ENCODE measurements around the gene XYLT2. TPM values are rescaled to one million over a fixed set of nuclear protein-coding genes. Genes with fewer than 3 reads are reported as not detected.

XYLT2 gene
- total RNA-seq, 2 experiments from 2014 or later: 24.4 to 25.3 TPM

DNA sequence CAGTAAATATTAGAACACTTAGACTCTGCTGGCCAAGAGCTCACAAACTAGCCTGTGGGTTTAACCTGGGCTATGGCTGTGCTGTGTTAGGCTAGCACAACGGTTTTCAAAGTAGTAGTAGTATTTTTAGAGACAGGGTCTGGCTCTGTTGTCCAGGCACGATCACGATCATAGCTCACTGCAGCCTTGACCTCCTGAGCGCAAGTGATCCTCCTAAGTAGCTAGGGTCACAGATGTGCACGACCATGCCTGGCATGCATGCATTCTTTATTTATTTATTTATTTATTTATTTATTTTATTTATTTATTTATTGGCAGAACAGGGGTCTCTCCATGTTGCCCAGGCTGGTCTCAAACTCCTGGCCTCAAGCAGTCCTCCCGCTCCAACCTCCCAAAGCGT is 16.7 kb downstream of the XYLT2 start:
- POLR2A ChIA-PET: interaction anchor here (0.7 to 8.1 kb wide), 10 partner anchors 8 to 51 kb away, joined by 3 to 69 read pairs (median 4); partner anchors contain the start of genes EME1, MRPL27 and XYLT2
- Mint-ChIP-seq H3K4me1 (ENCODE audit: low read depth) (peaks cover 16% of the 10 kb centered on the region), H3K36me3 (ENCODE audit: low read depth) (peaks cover 2% of the 10 kb centered on the region), H3K27me3 (no peaks in the 10 kb centered on the region), H3K9me3 (no peaks in the 10 kb centered on the region), H3K27ac (no peak overlapping the region), H3K4me3 (no peak overlapping the region)
- intact Hi-C loops (cut with micrococcal nuclease): no loop called here
- CTCF ChIA-PET: interaction anchor here (0.6 to 6.6 kb wide), 34 partner anchors 10 to 201 kb away, joined by 3 to 74 read pairs (median 5); partner anchors contain the start of genes CHAD, COL1A1, EME1 and LRRC59
- no peak for DNase-seq
- ATAC-seq: no peak
- TF ChIP-seq, protein P1, sequence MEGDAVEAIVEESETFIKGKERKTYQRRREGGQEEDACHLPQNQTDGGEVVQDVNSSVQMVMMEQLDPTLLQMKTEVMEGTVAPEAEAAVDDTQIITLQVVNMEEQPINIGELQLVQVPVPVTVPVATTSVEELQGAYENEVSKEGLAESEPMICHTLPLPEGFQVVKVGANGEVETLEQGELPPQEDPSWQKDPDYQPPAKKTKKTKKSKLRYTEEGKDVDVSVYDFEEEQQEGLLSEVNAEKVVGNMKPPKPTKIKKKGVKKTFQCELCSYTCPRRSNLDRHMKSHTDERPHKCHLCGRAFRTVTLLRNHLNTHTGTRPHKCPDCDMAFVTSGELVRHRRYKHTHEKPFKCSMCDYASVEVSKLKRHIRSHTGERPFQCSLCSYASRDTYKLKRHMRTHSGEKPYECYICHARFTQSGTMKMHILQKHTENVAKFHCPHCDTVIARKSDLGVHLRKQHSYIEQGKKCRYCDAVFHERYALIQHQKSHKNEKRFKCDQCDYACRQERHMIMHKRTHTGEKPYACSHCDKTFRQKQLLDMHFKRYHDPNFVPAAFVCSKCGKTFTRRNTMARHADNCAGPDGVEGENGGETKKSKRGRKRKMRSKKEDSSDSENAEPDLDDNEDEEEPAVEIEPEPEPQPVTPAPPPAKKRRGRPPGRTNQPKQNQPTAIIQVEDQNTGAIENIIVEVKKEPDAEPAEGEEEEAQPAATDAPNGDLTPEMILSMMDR (IDR thresholded peaks at IDR 0.05): no peak

DNA sequence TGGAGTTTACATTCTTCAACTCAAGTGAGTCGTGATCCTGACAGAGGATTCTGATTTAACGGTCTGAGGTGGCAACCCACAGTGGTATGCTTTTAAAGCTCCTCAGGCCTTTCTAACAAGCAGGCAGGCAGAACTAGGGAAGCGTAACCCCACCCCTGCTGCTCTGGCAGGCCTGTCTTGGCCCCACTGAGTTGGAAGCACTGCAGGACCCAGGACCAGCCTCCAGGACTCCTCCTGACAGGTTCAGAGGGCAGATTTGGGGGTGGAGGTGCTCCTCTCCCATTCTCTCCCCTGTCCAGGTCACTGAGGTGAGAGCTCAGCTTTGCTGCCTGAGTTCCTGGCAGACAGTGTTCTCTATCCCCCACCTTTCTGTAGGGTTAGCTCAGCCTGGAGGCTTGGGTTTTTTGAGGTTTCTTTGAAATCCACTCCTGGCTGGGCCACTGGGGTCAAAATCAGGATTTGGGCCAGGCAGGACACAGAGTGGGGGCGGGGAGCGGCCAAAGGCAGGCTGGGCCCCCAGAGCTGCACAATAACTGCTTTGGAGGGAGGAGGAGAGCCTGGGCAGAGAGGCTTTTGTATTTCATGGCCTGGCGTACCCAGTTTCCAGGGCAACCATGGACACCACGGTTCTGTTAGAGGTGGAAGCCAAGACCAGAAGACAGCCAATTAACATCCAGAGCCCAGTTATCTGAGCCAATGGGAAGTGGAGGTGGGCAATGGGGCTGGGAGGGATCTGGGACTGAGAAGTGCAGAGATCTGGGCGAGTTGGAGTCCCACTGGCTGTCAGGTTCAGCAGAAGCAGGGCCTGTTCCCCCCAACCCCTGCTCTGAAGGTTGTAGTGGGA is 17.5 kb downstream of the XYLT2 start:
- Mint-ChIP-seq H3K4me3 (no peak overlapping the region), H3K27ac (no peak overlapping the region), H3K27me3 (no peaks in the 10 kb centered on the region), H3K9me3 (no peaks in the 10 kb centered on the region), H3K4me1 (ENCODE audit: low read depth) (peaks cover 16% of the 10 kb centered on the region), H3K36me3 (ENCODE audit: low read depth) (peaks cover 9% of the 10 kb centered on the region)
- POLR2A ChIA-PET: interaction anchor here (0.7 to 8.1 kb wide), 8 partner anchors 9 to 101 kb away, joined by 3 to 69 read pairs (median 3); partner anchors contain the start of genes EME1, MRPL27 and XYLT2
- no peak for ATAC-seq
- DNase-seq: no peak
- intact Hi-C loops (cut with micrococcal nuclease): no loop called here
- CTCF ChIA-PET: interaction anchor here (0.7 to 6.6 kb wide), 10 partner anchors 9 to 163 kb away, joined by 3 to 74 read pairs (median 13); partner anchors contain the start of genes EME1, LRRC59, MRPL27 and XYLT2
- TF ChIP-seq, protein P1 (IDR thresholded peaks at IDR 0.05): no peak

DNA sequence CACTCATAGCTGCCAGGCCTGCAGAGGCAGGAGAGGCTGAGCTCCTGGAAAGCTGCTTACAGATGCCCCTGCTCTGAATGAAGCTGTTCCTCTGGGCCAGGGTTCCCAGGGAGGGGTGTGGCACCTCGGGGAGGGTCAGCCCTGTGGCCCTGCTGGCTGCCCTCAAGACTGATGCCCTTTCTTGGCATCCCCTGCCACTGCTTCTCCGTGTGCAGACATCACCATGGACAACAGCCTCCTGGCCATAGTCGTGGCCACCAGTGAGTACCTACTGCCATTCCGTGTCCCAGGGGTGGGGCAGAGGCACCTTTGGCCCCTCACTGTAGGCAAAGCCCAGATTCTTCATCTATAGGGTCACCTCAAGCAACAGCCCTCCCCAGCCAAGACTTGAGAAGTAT is 18.1 kb downstream of the XYLT2 start:
- H3K36me3 Mint-ChIP-seq (ENCODE audit: low read depth): peaks cover 13% of the 10 kb centered on the region
- no peak overlapping the region for H3K27ac Mint-ChIP-seq
- DNase-seq: no peak
- intact Hi-C loops (cut with micrococcal nuclease): no loop called here
- TF ChIP-seq, protein P1 (IDR thresholded peaks at IDR 0.05): no peak
- ChIA-PET POLR2A (interaction anchor here (1.0 to 8.1 kb wide), 4 partner anchors 9 to 101 kb away, joined by 3 to 69 read pairs (median 26); partner anchors contain the start of genes EME1, MRPL27 and XYLT2), CTCF (interaction anchor here (1.4 to 6.6 kb wide), 3 partner anchors 34 to 115 kb away, joined by 3 to 74 read pairs (median 5); partner anchors contain the start of genes LRRC59 and RSAD1)
- no peaks in the 10 kb centered on the region for H3K27me3 Mint-ChIP-seq
- no peak for ATAC-seq
- H3K4me1 Mint-ChIP-seq (ENCODE audit: low read depth): peaks cover 16% of the 10 kb centered on the region
- H3K4me3 Mint-ChIP-seq: no peak overlapping the region
- no peaks in the 10 kb centered on the region for H3K9me3 Mint-ChIP-seq

DNA sequence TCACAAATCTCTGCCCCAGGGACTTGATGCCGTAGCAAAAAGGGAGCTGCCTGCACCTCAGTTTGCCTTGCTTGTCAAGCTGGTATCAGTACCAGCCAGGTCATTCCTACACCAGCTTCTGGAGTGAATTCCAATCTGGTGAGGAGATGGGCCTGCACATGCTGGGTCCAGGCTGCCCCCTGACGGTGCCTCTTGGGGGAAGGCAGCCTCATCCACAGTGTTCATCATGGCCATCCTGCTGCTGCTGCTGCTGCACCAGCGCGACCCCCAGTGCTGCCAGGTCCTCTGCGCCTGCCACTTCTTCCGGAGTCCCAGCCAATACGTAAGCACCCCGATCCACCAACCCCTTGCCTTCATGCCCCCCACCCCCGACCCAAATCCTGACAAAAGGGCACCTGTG is 18.8 kb downstream of the XYLT2 start:
- intact Hi-C loops (cut with micrococcal nuclease): no loop called here
- ChIA-PET POLR2A (interaction anchor here (0.5 to 8.1 kb wide), 5 partner anchors 8 to 32 kb away, joined by 3 to 69 read pairs (median 7); partner anchors contain the start of genes EME1, LRRC59, MRPL27 and XYLT2), CTCF (interaction anchor here (1.4 to 5.4 kb wide), 3 partner anchors 33 to 114 kb away, joined by 3 to 38 read pairs (median 5); partner anchors contain the start of genes LRRC59 and RSAD1)
- ATAC-seq (no peak), DNase-seq (no peak)
- Mint-ChIP-seq H3K36me3 (ENCODE audit: low read depth) (peaks cover 13% of the 10 kb centered on the region), H3K27me3 (no peaks in the 10 kb centered on the region), H3K27ac (no peak overlapping the region), H3K4me1 (ENCODE audit: low read depth) (peaks cover 13% of the 10 kb centered on the region), H3K4me3 (no peak overlapping the region), H3K9me3 (no peaks in the 10 kb centered on the region)
- TF ChIP-seq, protein P1 (IDR thresholded peaks at IDR 0.05): no peak

Measured in activated CD8-positive, alpha-beta T cell treated with anti-CD3 and anti-CD28 coated beads for 36 hours (primary cell).